Kidney glomerular epithelial cell (primary cell): ENCODE results near the gene PLEKHA8.

Experiments
- DNase-seq: peaks from one replicate; lab custom pipeline; 2025; lab: John Stamatoyannopoulos, UW

Gene PLEKHA8

GRCh38 chr7:30026229-30027064 is 1.8 kb upstream of the PLEKHA8 start, which contains the start of gene FKBP14:
TSS of gene FKBP14 (minus strand) at chr7:30026702. CDS start at chr7:30026508, 194 bp downstream.
- peak; percentile 99 for DNase-seq

- DNase-seq: peak; percentile 73
Measured at GRCh38 chr7:30027065-30027456, 1.2 kb upstream of the PLEKHA8 start.

- no peak for DNase-seq
Measured at GRCh38 chr7:30027740-30028215, 434 bp upstream of the PLEKHA8 start.

- DNase-seq: peak; percentile 31
Measured at GRCh38 chr7:30028749-30029635, 780 bp downstream of the PLEKHA8 start.

- DNase-seq: peak; percentile 43
Measured at GRCh38 chr7:30029696-30030095, 1.5 kb downstream of the PLEKHA8 start.

GRCh38 chr7:30032310-30033125 is 4.3 kb downstream of the PLEKHA8 start:
- DNase-seq: no peak

GRCh38 chr7:30034501-30034900 is 6.3 kb downstream of the PLEKHA8 start:
- no peak for DNase-seq

- DNase-seq: no peak
Measured at GRCh38 chr7:30036220-30036619, 8.0 kb downstream of the PLEKHA8 start.

- DNase-seq: no peak
Measured at GRCh38 chr7:30038196-30038980, 10.2 kb downstream of the PLEKHA8 start.

- no peak for DNase-seq
Measured at GRCh38 chr7:30040938-30041337, 12.7 kb downstream of the PLEKHA8 start.

- DNase-seq: no peak
Measured at GRCh38 chr7:30041526-30042269, 13.5 kb downstream of the PLEKHA8 start.

- DNase-seq: no peak
Measured at GRCh38 chr7:30046127-30046770, 18.0 kb downstream of the PLEKHA8 start.

GRCh38 chr7:30047124-30047523 is 18.9 kb downstream of the PLEKHA8 start:
- DNase-seq: no peak

GRCh38 chr7:30048582-30048981 is 20.4 kb downstream of the PLEKHA8 start:
- no peak for DNase-seq

GRCh38 chr7:30049173-30049572 is 21.0 kb downstream of the PLEKHA8 start:
- DNase-seq: no peak

- no peak for DNase-seq
Measured at GRCh38 chr7:30053068-30053467, 24.9 kb downstream of the PLEKHA8 start.

GRCh38 chr7:30057741-30058140 is 29.5 kb downstream of the PLEKHA8 start:
- no peak for DNase-seq

- peak; percentile 3 for DNase-seq
Measured at GRCh38 chr7:30061786-30062185, 33.6 kb downstream of the PLEKHA8 start.

- DNase-seq: peak; percentile 29
Measured at GRCh38 chr7:30062587-30062986, 34.4 kb downstream of the PLEKHA8 start.

GRCh38 chr7:30065746-30066145 is 37.5 kb downstream of the PLEKHA8 start:
- DNase-seq: no peak
